MCF 10A (cell line): Measurements from ENCODE around the gene GNAI2. TPM values are rescaled to one million over a fixed set of nuclear protein-coding genes. Genes with fewer than 3 reads are reported as not detected.
"Not testable (repeated sequence)": the region's sequence is repeated elsewhere in the genome, so short reads cannot be mapped to it uniquely, and the experiment has no call there.

Experiments used
- BruUV-seq: library from RNA; stranded (reverse); fragments of 400-500 nt; replicated peaks from 2 replicates; lab custom pipeline; 2021; lab: Mats Ljungman, UMichigan
- CTCF ChIA-PET: fragments of 300-600 bp; sonication (Branson Sonifier 250); formaldehyde crosslinking; extraction: SDS; loops from one replicate; lab custom pipeline; 2021; ENCODE audit warnings: antibody characterized with exemption, inconsistent platforms; lab: Yijun Ruan, JAX
- POLR2A ChIA-PET: fragments of 300-600, 350-650 bp; sonication (Branson Sonifier 250); formaldehyde crosslinking; extraction: SDS; loops from one replicate; lab custom pipeline; 2020; ENCODE audit warnings: antibody characterized with exemption, inconsistent platforms; lab: Yijun Ruan, JAX
- DNase-seq: peaks from one replicate; pipeline ENCODE4 v3.0.0-alpha.2; 2018; ENCODE audit not compliant: unreplicated experiment
- H3K27ac Mint-ChIP-seq: one replicate; pipeline ENCODE4 v1.8.0; 2022; ENCODE audit warnings: mild to moderate bottlenecking, low read depth, mixed read lengths; ENCODE audit not compliant: unreplicated experiment
- H3K27me3 Mint-ChIP-seq: one replicate; pipeline ENCODE4 v1.8.0; 2022; ENCODE audit warnings: mixed read lengths; ENCODE audit not compliant: insufficient read depth, unreplicated experiment
- H3K36me3 Mint-ChIP-seq: one replicate; pipeline ENCODE4 v1.8.0; 2022; ENCODE audit warnings: mild to moderate bottlenecking, moderate library complexity, mixed read lengths; ENCODE audit not compliant: insufficient read depth, unreplicated experiment
- H3K4me1 Mint-ChIP-seq: one replicate; pipeline ENCODE4 v1.8.0; 2022; ENCODE audit warnings: mixed read lengths; ENCODE audit not compliant: insufficient read depth, unreplicated experiment
- H3K4me3 Mint-ChIP-seq: one replicate; pipeline ENCODE4 v1.8.0; 2022; ENCODE audit warnings: mild to moderate bottlenecking, moderate library complexity, mixed read lengths; ENCODE audit not compliant: unreplicated experiment
- H3K9me3 Mint-ChIP-seq: one replicate; pipeline ENCODE4 v1.8.0; 2022; ENCODE audit warnings: mixed read lengths; ENCODE audit not compliant: unreplicated experiment
- intact Hi-C: fragments of 100-400 bp; cut with micrococcal nuclease; formaldehyde crosslinking; loops from 2 replicates; pipeline ENCODE4 v1.14.1; 2022
- total RNA-seq: library from RNA; stranded (reverse); gene quantifications from 2 replicates; pipeline ENCODE4 v1.2.3, GENCODE V29; 2022
- TF ChIP-seq, protein P1 (sequence below): fragments of 200-600 bp; IDR thresholded peaks from one replicate; pipeline ENCODE4 v1.8.0; 2022; ENCODE audit warnings: antibody characterized with exemption, mild to moderate bottlenecking; ENCODE audit not compliant: unreplicated experiment

Gene GNAI2
- total RNA-seq, 1 experiment from 2014 or later: 123 TPM

DNA sequence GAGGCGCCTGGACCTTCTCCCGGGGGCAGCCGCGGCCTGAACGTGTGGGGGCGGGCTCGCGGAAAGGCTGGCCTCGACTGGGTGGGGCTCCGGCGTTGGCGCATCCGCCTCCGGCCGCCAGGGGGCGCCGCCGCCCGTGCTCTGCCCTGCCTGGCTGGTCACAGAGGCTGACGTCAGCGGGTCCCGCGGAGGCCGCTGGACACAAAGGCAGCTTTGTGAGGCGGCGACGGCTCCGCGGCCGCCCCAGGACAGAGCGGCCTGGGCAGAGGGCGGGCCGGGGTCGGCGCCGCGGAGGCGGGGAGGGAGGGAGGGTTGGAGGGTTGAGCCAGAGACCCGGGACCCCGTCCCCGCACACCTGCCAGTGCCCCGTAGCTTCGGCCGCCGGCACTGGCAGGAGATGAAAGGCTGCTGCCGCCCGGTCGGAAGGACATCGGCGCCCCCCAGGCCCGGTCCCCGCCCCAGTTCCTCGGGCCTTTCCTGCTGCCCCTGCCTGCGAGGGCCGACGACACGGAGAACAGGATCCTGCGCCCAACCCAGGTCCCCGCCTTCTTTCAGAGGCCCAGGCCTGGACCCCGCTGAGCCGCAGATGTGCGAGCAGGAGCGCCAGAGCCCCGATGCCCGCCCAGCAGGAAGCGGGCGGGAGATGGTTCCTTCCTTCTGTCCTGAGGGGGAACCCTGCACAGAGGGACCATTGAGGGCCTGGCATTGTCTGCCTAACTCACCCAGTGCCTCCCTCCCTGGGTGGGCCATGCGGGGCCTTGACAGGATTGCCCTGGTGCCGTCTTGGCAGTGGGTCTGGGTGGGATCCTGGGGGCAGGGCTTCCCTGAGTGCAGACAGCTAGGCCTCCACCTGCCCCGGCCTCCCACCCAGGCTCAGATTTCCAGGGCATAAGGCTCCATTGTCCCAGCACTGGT, 24.3 kb downstream of the GNAI2 start:
- H3K27me3 Mint-ChIP-seq: no peaks in the 10 kb centered on the region
- no TSS peak for BruUV-seq
- H3K27ac Mint-ChIP-seq: peak overlapping the region; percentile 63
- TF ChIP-seq, protein P1, sequence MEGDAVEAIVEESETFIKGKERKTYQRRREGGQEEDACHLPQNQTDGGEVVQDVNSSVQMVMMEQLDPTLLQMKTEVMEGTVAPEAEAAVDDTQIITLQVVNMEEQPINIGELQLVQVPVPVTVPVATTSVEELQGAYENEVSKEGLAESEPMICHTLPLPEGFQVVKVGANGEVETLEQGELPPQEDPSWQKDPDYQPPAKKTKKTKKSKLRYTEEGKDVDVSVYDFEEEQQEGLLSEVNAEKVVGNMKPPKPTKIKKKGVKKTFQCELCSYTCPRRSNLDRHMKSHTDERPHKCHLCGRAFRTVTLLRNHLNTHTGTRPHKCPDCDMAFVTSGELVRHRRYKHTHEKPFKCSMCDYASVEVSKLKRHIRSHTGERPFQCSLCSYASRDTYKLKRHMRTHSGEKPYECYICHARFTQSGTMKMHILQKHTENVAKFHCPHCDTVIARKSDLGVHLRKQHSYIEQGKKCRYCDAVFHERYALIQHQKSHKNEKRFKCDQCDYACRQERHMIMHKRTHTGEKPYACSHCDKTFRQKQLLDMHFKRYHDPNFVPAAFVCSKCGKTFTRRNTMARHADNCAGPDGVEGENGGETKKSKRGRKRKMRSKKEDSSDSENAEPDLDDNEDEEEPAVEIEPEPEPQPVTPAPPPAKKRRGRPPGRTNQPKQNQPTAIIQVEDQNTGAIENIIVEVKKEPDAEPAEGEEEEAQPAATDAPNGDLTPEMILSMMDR: peak; percentile 98
- ChIA-PET POLR2A (interaction anchor here (0.7 to 2.6 kb wide), 14 partner anchors 9 to 77 kb away, joined by 3 to 16 read pairs (median 3); partner anchors contain the start of genes GNAI2, IFRD2, LSMEM2 and SEMA3B), CTCF (interaction anchor here (0.6 to 7.2 kb wide), 11 partner anchors 11 to 146 kb away, joined by 3 to 70 read pairs (median 4); partner anchors contain the start of gene SEMA3B)
- no peaks in the 10 kb centered on the region for H3K4me1 Mint-ChIP-seq
- peaks cover 22% of the 10 kb centered on the region for H3K36me3 Mint-ChIP-seq
- intact Hi-C loops: loop anchor here (1.0 kb wide), 1 partner anchor 13 kb away; no protein-coding TSS in a partner anchor
- DNase-seq: peak; percentile 85
- H3K9me3 Mint-ChIP-seq: no peaks in the 10 kb centered on the region
- peak overlapping the region; percentile 62 for H3K4me3 Mint-ChIP-seq

DNA sequence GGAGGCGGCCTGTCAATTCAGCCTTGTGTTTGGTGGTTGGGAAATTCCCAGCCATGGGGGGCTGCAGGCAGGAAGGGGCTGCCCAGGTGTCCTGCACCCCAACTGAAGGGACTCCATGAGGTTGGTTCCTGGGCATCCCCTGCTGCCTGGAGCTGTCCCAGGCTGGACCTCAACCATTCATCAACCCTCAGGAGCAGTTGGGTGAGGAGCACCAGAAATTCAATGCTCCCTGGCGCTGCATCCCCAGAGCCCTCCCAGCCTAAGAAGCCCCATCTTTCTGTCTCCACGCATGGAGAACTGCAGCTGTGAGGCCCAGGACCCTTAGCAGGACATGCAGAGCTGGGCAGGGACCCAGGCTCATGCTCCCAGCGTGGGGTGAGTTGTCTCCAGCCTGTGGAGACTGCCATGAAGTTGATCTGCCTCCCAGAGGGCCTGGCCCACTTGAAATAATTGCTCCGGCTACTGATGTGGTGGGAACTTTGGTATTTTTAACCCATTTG, 25.0 kb downstream of the GNAI2 start:
- peak overlapping the region; percentile 62 for H3K4me3 Mint-ChIP-seq
- H3K36me3 Mint-ChIP-seq: peaks cover 22% of the 10 kb centered on the region
- BruUV-seq: no TSS peak
- no peaks in the 10 kb centered on the region for H3K9me3 Mint-ChIP-seq
- no peak for DNase-seq
- no peaks in the 10 kb centered on the region for H3K4me1 Mint-ChIP-seq
- H3K27ac Mint-ChIP-seq: no peak overlapping the region
- ChIA-PET POLR2A (interaction anchor here (0.6 to 2.6 kb wide), 6 partner anchors 10 to 33 kb away, joined by 3 to 16 read pairs (median 4); partner anchors contain the start of genes GNAI2, IFRD2 and SEMA3B), CTCF (interaction anchor here (0.9 to 7.2 kb wide), 6 partner anchors 10 to 76 kb away, joined by 4 to 70 read pairs (median 21); partner anchors contain the start of gene SEMA3B)
- intact Hi-C loops: loop anchor here (1.0 kb wide), 1 partner anchor 12 kb away; no protein-coding TSS in a partner anchor
- no peaks in the 10 kb centered on the region for H3K27me3 Mint-ChIP-seq
- TF ChIP-seq, protein P1: no peak

DNA sequence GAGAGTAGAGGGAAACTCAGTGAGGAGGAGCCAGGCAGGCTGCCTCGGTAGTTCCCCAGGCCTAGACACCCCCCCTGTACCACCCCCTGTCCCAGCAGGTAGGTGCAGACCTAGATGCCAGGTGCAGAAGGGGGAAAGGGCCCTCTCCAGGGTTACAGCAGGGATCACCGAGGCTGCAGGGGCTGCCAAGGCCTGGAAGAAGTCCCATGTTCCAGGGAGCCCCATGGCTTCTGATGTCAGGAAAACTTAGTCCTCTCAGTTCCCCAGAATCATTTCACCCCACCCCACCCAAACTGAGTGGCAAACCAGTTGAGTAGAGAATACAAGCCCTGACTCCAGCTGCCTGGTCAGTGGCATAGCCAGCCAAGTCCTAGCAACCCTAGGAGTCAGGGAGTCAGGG, 25.5 kb downstream of the GNAI2 start:
- ChIA-PET CTCF (interaction anchor here (0.9 to 7.2 kb wide), 6 partner anchors 9 to 69 kb away, joined by 4 to 70 read pairs (median 21); partner anchors contain the start of gene SEMA3B), POLR2A (interaction anchor here (0.6 to 2.6 kb wide), 6 partner anchors 9 to 66 kb away, joined by 3 to 16 read pairs (median 4); partner anchors contain the start of genes GNAI2, IFRD2, SEMA3B and TUSC2)
- TF ChIP-seq, protein P1: no peak
- Mint-ChIP-seq H3K36me3 (peaks cover 22% of the 10 kb centered on the region), H3K27ac (no peak overlapping the region), H3K9me3 (no peaks in the 10 kb centered on the region), H3K27me3 (no peaks in the 10 kb centered on the region), H3K4me3 (no peak overlapping the region), H3K4me1 (no peaks in the 10 kb centered on the region)
- intact Hi-C loops: no loop called here
- DNase-seq: no peak
- no TSS peak for BruUV-seq

DNA sequence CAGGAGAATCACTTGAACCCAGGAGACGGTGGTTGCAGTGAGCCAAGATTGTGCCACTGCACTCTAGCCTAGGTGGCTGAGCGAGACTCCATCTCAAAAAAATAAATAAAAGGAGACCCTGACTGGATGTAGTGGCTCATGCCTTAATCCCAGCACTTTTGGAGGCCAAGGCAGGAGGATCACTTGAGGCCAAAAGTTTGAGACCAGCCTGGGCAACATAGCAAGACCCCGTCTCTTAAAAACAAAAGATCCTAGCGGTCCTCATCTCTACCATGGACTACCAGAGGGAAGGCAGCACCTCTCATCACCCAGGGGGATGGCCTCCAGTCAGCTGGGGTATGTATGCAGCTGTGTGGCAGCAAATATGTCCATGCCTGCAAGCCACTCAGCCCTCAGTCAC, 26.2 kb downstream of the GNAI2 start:
- H3K27ac Mint-ChIP-seq, BruUV-seq, H3K9me3 Mint-ChIP-seq, H3K4me1 Mint-ChIP-seq, intact Hi-C loops, H3K4me3 Mint-ChIP-seq, DNase-seq, H3K27me3 Mint-ChIP-seq: not testable (repeated sequence)
- ChIA-PET CTCF (interaction anchor here (1.4 to 7.2 kb wide), 4 partner anchors 9 to 35 kb away, joined by 4 to 70 read pairs (median 22); partner anchors contain the start of gene SEMA3B), POLR2A (interaction anchor here (0.7 kb wide), 1 partner anchor 65 kb away, joined by 3 read pairs; the partner anchor contains the start of gene TUSC2)
- peaks cover 22% of the 10 kb centered on the region for H3K36me3 Mint-ChIP-seq
